HepG2 (cell line): ENCODE results near the gene MUSK.

ENCODE experiments used
- CHD2 ChIP-seq: IDR thresholded peaks from 2 replicates; pipeline ENCODE4 v1.6.1; 2011; ENCODE audit warnings: low read depth, low read length, improper control_type of control experiment
- EHMT2 ChIP-seq: fragments of 200-600 bp; sonication (generic); IDR thresholded peaks from 2 replicates; pipeline ENCODE4 v1.7.0; 2017; ENCODE audit warnings: antibody characterized with exemption, low read depth, low read length, borderline replicate concordance
- HCFC1 ChIP-seq: fragments of 150-350 bp; IDR thresholded peaks from 2 replicates; pipeline ENCODE4 v1.6.1; 2014; ENCODE audit warnings: low read depth, low read length
- NFE2L2 ChIP-seq: fragments of 150-350 bp; IDR thresholded peaks from 2 replicates; pipeline ENCODE4 v1.6.1; 2014; ENCODE audit warnings: low read length
- RFXANK ChIP-seq: IDR thresholded peaks from 2 replicates; pipeline ENCODE4 v1.6.1; 2016
- TCF7L2 ChIP-seq: IDR thresholded peaks from 2 replicates; pipeline ENCODE4 v1.6.1; 2011; ENCODE audit warnings: mild to moderate bottlenecking, low read depth, low read length, moderate library complexity
- ZNF350 ChIP-seq: sonication (generic); formaldehyde crosslinking; IDR thresholded peaks from 2 replicates; pipeline ENCODE4 v1.4.0; 2020; ENCODE audit warnings: mild to moderate bottlenecking, low read depth, missing genetic modification reagents, borderline replicate concordance
- ZNF451 ChIP-seq: sonication (generic); formaldehyde crosslinking; IDR thresholded peaks from 2 replicates; pipeline ENCODE4 v1.5.0; 2020; ENCODE audit warnings: mild to moderate bottlenecking, missing genetic modification reagents
- TF ChIP-seq, protein P1 (sequence below): sonication (generic); formaldehyde crosslinking; IDR thresholded peaks from 2 replicates; pipeline ENCODE4 v1.4.0; 2020; ENCODE audit warnings: missing genetic modification reagents
- TF ChIP-seq, protein P2 (sequence below): sonication (generic); formaldehyde crosslinking; IDR thresholded peaks from 2 replicates; pipeline ENCODE4 v1.5.0; 2020; ENCODE audit warnings: mild to moderate bottlenecking, missing genetic modification reagents, moderate library complexity

DNA sequence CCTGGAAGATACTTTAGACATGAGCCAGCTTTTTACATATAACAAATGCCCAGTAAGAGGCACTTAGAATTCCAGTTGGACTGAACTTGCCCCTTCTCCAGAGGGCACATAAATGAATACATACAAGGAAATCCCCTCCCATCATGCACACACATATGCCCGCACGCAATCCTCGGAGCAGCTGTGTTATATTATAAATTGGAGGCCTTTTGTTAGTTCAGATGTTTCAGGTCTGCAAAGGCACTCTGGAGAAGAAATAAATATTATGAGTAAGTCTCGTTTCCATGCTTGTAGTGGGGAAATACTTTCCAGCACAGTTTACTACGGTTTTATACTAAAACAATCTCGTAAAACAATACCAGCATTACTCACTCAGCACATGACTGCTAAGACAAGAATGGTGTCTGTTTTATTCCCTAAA, 17.6 kb upstream of the MUSK start:
- TF ChIP-seq, protein P1, sequence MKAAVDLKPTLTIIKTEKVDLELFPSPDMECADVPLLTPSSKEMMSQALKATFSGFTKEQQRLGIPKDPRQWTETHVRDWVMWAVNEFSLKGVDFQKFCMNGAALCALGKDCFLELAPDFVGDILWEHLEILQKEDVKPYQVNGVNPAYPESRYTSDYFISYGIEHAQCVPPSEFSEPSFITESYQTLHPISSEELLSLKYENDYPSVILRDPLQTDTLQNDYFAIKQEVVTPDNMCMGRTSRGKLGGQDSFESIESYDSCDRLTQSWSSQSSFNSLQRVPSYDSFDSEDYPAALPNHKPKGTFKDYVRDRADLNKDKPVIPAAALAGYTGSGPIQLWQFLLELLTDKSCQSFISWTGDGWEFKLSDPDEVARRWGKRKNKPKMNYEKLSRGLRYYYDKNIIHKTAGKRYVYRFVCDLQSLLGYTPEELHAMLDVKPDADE (CRISPR knock-in tag): no peak
- TF ChIP-seq TCF7L2 (no peak), ZNF451 (CRISPR knock-in tag) (no peak), RFXANK (no peak), HCFC1 (no peak), EHMT2 (no peak), ZNF350 (no peak), CHD2 (no peak), NFE2L2 (no peak)
- TF ChIP-seq, protein P2, sequence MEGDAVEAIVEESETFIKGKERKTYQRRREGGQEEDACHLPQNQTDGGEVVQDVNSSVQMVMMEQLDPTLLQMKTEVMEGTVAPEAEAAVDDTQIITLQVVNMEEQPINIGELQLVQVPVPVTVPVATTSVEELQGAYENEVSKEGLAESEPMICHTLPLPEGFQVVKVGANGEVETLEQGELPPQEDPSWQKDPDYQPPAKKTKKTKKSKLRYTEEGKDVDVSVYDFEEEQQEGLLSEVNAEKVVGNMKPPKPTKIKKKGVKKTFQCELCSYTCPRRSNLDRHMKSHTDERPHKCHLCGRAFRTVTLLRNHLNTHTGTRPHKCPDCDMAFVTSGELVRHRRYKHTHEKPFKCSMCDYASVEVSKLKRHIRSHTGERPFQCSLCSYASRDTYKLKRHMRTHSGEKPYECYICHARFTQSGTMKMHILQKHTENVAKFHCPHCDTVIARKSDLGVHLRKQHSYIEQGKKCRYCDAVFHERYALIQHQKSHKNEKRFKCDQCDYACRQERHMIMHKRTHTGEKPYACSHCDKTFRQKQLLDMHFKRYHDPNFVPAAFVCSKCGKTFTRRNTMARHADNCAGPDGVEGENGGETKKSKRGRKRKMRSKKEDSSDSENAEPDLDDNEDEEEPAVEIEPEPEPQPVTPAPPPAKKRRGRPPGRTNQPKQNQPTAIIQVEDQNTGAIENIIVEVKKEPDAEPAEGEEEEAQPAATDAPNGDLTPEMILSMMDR: no peak
